Prostate gland (tissue), 2 donors: Measurements from ENCODE around the gene DSTN. TPM values are rescaled to one million over a fixed set of nuclear protein-coding genes. Genes with fewer than 3 reads are reported as not detected.

Experiments
- DNase-seq: peaks from one replicate; pipeline ENCODE4 v3.0.0-alpha.2; 2019; ENCODE audit warnings: low spot score
- H3K27ac ChIP-seq, 2 donors: fragments of 200-600 bp; sonication (generic); 2 replicates each; pipeline ENCODE4 v1.5.1; 2017 to 2019
- H3K27me3 ChIP-seq: fragments of 200-600 bp; sonication (generic); replicated peaks from 2 replicates; pipeline ENCODE4 v1.5.1; 2019; ENCODE audit not compliant: insufficient read depth
- H3K36me3 ChIP-seq, 2 donors: fragments of 200-600 bp; sonication (generic); 1 replicate in 1 of 2; 2 replicates in 1 of 2; pipeline versions ENCODE4 v1.5.1 to v1.8.1; 2017 to 2019
- H3K4me1 ChIP-seq: fragments of 200-600 bp; sonication (generic); replicated peaks from 2 replicates; pipeline ENCODE4 v1.5.1; 2019
- H3K4me3 ChIP-seq, 2 donors: fragments of 200-600 bp; sonication (generic); 2 replicates each; pipeline ENCODE4 v1.5.1; 2017 to 2019
- H3K9me3 ChIP-seq: fragments of 200-600 bp; sonication (generic); 2 replicates; pipeline ENCODE4 v1.5.1; 2017
- POLR2A ChIP-seq: fragments of 450-650 bp; IDR thresholded peaks from one replicate; pipeline ENCODE4 v1.6.1; 2016; ENCODE audit warnings: antibody characterized with exemption, mild to moderate bottlenecking
- POLR2AphosphoS5 ChIP-seq: sonication (generic); formaldehyde crosslinking; IDR thresholded peaks from one replicate; pipeline ENCODE4 v1.6.1; 2017; ENCODE audit warnings: antibody characterized with exemption
- WGBS: methylation state at CpG from one replicate; pipeline ENCODE4 v1.1.5; 2018; 5-methylcytosine and 5-hydroxymethylcytosine counted together
- intact Hi-C: fragments of 100-400 bp; cut with DNase I; formaldehyde crosslinking; loops from one replicate; pipeline ENCODE4 v1.14.2; 2022
- total RNA-seq, 2 donors: library from RNA; depleted of rRNA; stranded (reverse); fragments of >200 nt; gene quantifications; one replicate each; pipeline ENCODE4 v1.1.0, GENCODE V29; 2016
- TF ChIP-seq, protein P1 (sequence below), 4 experiments: fragments of 200-600 bp in 2 of 4; fragments of 450-650 bp in 2 of 4; sonication (generic) in 2 of 4; IDR thresholded peaks; 1 replicate in 3 of 4; 2 replicates in 1 of 4; pipeline ENCODE4 v1.5.1; 2016 to 2019; ENCODE audit warnings: antibody characterized with exemption in 4 of 4, mild to moderate bottlenecking in 2 of 4, moderate library complexity in 2 of 4

Gene DSTN
- total RNA-seq, 2 donors from 2014 or later, result 284 to 559 TPM

DNA sequence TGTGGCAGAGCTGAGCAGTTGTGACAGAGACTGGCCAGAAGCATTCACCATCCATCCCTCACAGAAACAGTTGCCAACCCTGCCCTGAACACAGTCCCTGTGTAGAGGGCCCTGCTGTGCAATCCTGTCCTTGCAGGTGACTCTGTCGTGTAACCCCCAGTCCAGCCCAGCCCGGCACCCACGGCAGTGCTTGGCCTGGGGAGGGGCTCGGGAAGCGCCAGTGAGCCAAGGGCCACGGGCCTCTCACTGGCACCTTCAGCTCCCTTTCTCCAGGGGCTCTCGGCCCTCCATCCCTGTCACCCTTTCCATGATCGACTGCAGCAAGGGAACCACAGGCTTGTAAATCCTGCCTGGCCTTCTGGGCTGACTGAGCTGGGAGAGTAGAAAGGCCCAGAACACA lies 59.1 kb downstream of the DSTN start:
- H3K4me1 ChIP-seq, result no peaks in the 10 kb centered on the region
- peaks cover 14 to 29% of the 10 kb centered on the region in 2 donors for H3K36me3 ChIP-seq
- H3K27ac ChIP-seq, result no peak overlapping the region
- no peaks in the 10 kb centered on the region for H3K27me3 ChIP-seq
- 89% methylated on average over 8 of the region's 8 CpGs for WGBS
- H3K4me3 ChIP-seq, result no peak overlapping the region
- DNase-seq, result no peak
- intact Hi-C loops, result no loop called here
- no peak for TF ChIP-seq POLR2AphosphoS5
- TF ChIP-seq, protein P1, sequence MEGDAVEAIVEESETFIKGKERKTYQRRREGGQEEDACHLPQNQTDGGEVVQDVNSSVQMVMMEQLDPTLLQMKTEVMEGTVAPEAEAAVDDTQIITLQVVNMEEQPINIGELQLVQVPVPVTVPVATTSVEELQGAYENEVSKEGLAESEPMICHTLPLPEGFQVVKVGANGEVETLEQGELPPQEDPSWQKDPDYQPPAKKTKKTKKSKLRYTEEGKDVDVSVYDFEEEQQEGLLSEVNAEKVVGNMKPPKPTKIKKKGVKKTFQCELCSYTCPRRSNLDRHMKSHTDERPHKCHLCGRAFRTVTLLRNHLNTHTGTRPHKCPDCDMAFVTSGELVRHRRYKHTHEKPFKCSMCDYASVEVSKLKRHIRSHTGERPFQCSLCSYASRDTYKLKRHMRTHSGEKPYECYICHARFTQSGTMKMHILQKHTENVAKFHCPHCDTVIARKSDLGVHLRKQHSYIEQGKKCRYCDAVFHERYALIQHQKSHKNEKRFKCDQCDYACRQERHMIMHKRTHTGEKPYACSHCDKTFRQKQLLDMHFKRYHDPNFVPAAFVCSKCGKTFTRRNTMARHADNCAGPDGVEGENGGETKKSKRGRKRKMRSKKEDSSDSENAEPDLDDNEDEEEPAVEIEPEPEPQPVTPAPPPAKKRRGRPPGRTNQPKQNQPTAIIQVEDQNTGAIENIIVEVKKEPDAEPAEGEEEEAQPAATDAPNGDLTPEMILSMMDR (IDR thresholded peaks at IDR 0.05), result no peak
- no peak for TF ChIP-seq POLR2A
- H3K9me3 ChIP-seq, result no peaks in the 10 kb centered on the region

DNA sequence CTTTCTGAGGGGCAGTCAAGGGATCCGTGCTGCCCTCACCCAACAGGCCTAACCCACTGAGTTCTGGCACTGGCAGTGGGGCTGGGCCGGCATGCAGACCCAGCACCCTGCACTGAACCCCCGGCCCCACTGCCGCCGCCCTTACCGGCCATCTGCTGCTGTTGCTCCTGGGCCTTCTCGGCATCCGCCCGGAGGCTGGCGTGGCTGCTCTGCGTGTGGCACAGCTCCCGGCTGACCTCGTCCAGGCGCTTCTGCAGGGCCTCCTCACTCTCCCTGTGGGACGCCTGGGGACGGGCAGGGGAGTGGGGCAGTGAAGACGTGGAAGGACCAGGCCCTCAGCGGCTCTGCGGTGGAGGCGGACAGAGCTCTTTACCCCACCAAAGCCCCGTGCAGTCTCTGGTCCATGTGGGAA lies 59.8 kb downstream of the DSTN start:
- WGBS, result 92% methylated on average over 21 of the region's 21 CpGs
- no peaks in the 10 kb centered on the region for H3K4me1 ChIP-seq

DNA sequence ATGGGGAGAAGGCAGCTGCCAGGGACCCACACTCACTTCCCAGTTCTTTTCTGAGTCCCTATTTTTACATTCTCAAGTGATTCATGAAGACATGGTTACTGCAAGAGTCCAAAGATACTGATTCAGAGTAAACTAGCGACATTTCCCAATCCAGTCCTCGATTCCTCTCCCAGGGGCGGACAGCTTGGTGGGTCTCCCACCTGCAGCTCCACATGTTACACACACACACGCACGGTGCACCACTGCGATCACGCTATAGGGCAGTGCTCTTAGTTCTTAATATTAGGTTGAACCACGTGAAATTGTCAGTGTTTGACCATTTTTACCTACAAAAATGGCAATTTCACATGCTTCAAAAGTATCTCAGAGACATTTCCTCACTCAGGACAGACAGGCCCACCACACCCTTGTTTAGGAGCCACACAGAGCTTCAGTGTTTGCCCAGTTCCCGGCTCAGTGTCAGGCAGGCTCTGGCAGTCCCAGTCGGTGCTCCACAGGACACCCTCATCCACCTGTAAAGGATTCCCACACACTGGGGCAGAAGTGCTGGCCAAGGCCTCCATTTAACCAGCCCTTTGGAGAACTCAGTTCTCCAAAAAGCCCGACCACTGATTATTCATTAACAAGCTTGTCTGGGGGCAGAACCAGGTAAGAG lies 60.4 kb downstream of the DSTN start:
- TF ChIP-seq POLR2A (no peak), POLR2AphosphoS5 (no peak)
- TF ChIP-seq, protein P1 (IDR thresholded peaks at IDR 0.05), result no peak
- 83% methylated on average over 11 of the region's 11 CpGs for WGBS
- no peak for DNase-seq
- no peaks in the 10 kb centered on the region for H3K9me3 ChIP-seq
- H3K4me1 ChIP-seq, result no peaks in the 10 kb centered on the region
- H3K27me3 ChIP-seq, result no peaks in the 10 kb centered on the region
- H3K36me3 ChIP-seq, result peaks cover 7 to 23% of the 10 kb centered on the region in 2 donors
- H3K4me3 ChIP-seq, result no peak overlapping the region
- no peak overlapping the region for H3K27ac ChIP-seq
- intact Hi-C loops, result no loop called here

More for the DNA sequence above, 59.8 kb downstream of the DSTN start:
- TF ChIP-seq POLR2A (no peak), POLR2AphosphoS5 (no peak)
- TF ChIP-seq, protein P1 (IDR thresholded peaks at IDR 0.05), result no peak
- DNase-seq, result no peak
- peaks cover 12 to 22% of the 10 kb centered on the region in 2 donors for H3K36me3 ChIP-seq
- no peaks in the 10 kb centered on the region for H3K27me3 ChIP-seq
- intact Hi-C loops, result no loop called here
- no peaks in the 10 kb centered on the region for H3K9me3 ChIP-seq
- H3K4me3 ChIP-seq, result no peak overlapping the region
- no peak overlapping the region for H3K27ac ChIP-seq

DNA sequence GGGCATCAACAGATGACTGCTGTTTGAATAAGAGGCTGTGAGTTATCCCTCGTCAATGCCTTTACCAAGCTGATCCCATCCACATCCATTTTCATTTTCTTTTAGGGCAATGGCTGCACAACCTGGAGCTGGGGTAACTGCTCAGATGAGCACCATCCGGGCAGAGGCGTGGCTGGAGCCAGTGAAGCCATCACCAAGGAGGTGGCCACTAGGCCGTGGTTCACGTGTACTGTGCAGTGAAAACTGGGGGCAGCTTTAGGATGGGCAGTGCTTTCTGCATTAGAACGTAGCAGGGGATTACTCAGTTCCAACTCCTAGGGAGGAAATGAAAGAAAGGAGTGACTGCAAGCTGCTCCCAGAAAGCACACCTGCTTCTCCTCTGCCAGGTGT lies 60.9 kb downstream of the DSTN start:
- H3K4me3 ChIP-seq, result no peak overlapping the region
- 92% methylated on average over 6 of the region's 6 CpGs for WGBS
- H3K9me3 ChIP-seq, result no peaks in the 10 kb centered on the region
- no peaks in the 10 kb centered on the region for H3K27me3 ChIP-seq
- TF ChIP-seq POLR2A, result no peak
- TF ChIP-seq POLR2AphosphoS5, result no peak
- TF ChIP-seq, protein P1 (IDR thresholded peaks at IDR 0.05), result no peak
- intact Hi-C loops, result no loop called here
- no peaks in the 10 kb centered on the region for H3K4me1 ChIP-seq
- no peak for DNase-seq
- peaks cover 7 to 28% of the 10 kb centered on the region in 2 donors for H3K36me3 ChIP-seq
- no peak overlapping the region for H3K27ac ChIP-seq

DNA sequence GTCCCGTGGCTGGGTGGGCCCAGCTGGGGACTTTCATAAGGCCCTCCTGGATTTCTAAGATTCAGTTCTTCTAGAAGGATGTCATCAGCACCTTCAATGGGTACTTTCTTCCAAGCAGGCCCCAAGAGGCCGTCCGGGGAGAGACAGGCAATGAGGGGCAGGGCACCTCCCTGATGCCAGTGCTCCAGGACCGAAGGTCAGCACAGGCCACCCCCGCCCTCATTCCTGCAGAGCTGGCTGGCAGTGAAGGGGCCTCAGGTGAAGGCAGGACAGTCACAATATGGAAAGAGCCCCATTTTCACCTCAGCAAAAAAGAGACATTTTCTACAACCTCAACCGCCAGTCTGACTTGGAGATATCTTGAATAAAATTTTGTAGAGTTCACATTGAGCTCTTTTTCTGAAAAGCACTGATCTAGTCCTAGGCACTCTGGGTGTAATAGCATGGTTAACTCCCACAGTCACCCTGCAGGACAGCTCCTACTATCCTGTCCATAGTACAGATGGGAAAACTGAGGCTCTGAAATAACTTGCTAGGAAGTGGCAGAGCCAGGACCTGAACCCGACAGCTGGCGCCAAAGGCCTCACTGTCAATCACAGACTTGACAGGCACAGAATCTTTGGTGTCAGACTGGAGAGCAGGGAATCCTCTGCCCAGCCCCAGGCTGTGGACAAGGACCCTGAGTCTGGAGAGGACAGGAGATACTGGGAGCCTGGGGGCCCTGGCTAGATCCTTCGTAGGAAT lies 61.9 kb downstream of the DSTN start:
- intact Hi-C loops, result no loop called here
- no peaks in the 10 kb centered on the region for H3K4me1 ChIP-seq
- peaks cover 7 to 34% of the 10 kb centered on the region in 2 donors for H3K36me3 ChIP-seq
- TF ChIP-seq POLR2AphosphoS5, result no peak
- TF ChIP-seq, protein P1 (IDR thresholded peaks at IDR 0.05), result no peak
- TF ChIP-seq POLR2A, result no peak
- no peak overlapping the region for H3K27ac ChIP-seq
- no peak for DNase-seq
- no peak overlapping the region for H3K4me3 ChIP-seq
- H3K27me3 ChIP-seq, result no peaks in the 10 kb centered on the region
- 88% methylated on average over 8 of the region's 9 CpGs for WGBS
- H3K9me3 ChIP-seq, result no peaks in the 10 kb centered on the region
